A673 (cell line): ENCODE data around the gene NXPH3. TPM values are rescaled to one million over a fixed set of nuclear protein-coding genes. Genes with fewer than 3 reads are reported as not detected.

Experiments used
- BruUV-seq: library from RNA; stranded (reverse); fragments of 400-500 nt; replicated peaks from 2 replicates; lab custom pipeline; 2021; lab: Mats Ljungman, UMichigan
- CTCF ChIA-PET: fragments of 300-600 bp; sonication (Branson Sonifier 250); formaldehyde crosslinking; loops from one replicate; lab custom pipeline; 2022; ENCODE audit warnings: antibody characterized with exemption; lab: Charles Lee
- POLR2A ChIA-PET: fragments of 300-600 bp; sonication (Branson Sonifier 250); formaldehyde crosslinking; loops from one replicate; lab custom pipeline; 2022; ENCODE audit warnings: antibody characterized with exemption; ENCODE audit not compliant: low non-redundant PET; lab: Charles Lee
- DNase-seq: peaks from one replicate; pipeline ENCODE4 v3.0.0-alpha.2; 2015; ENCODE audit warnings: low spot score
- H3K27ac ChIP-seq: fragments of 200-600 bp; sonication (generic); 2 replicates; pipeline ENCODE4 v1.5.1; 2016; ENCODE audit warnings: mixed run types, low read depth, mild to moderate bottlenecking, mixed read lengths, antibody characterized with exemption, low read length; ENCODE audit not compliant: poor library complexity, severe bottlenecking
- H3K27me3 ChIP-seq: fragments of 200-600 bp; sonication (generic); replicated peaks from 2 replicates; pipeline ENCODE4 v1.6.1; 2017; ENCODE audit warnings: mixed run types, low read depth, mild to moderate bottlenecking, mixed read lengths, antibody characterized with exemption, low read length; ENCODE audit not compliant: insufficient read depth, poor library complexity
- H3K36me3 ChIP-seq: fragments of 200-600 bp; sonication (generic); 2 replicates; pipeline ENCODE4 v1.6.1; 2016; ENCODE audit warnings: mixed run types, mild to moderate bottlenecking, mixed read lengths, antibody characterized with exemption, low read length; ENCODE audit not compliant: insufficient read depth, poor library complexity, severe bottlenecking
- H3K4me1 ChIP-seq: fragments of 200-600 bp; sonication (generic); 2 replicates; pipeline ENCODE4 v1.6.1; 2017; ENCODE audit warnings: mixed run types, mild to moderate bottlenecking, mixed read lengths, antibody characterized with exemption, low read length; ENCODE audit not compliant: insufficient read depth, poor library complexity, severe bottlenecking
- H3K4me3 ChIP-seq: fragments of 200-600 bp; sonication (generic); 2 replicates; pipeline ENCODE4 v1.5.1; 2016; ENCODE audit warnings: low read depth, mixed run types, mild to moderate bottlenecking, mixed read lengths, low read length; ENCODE audit not compliant: poor library complexity, severe bottlenecking
- H3K9me3 ChIP-seq: fragments of 200-600 bp; sonication (generic); 2 replicates; pipeline ENCODE4 v1.6.1; 2016; ENCODE audit warnings: mixed run types, low read depth, mild to moderate bottlenecking, mixed read lengths, antibody characterized with exemption, low read length; ENCODE audit not compliant: poor library complexity, severe bottlenecking
- CTCF ChIP-seq: fragments of 300-800, 200-600 bp; sonication (generic); conservative IDR thresholded peaks from 2 replicates; pipeline ENCODE4 v1.5.1; 2017; ENCODE audit warnings: low read depth, mild to moderate bottlenecking, antibody characterized with exemption, low read length, moderate library complexity, mixed read lengths
- EZH2 ChIP-seq: fragments of 200-600 bp; sonication (generic); IDR thresholded peaks from 2 replicates; pipeline ENCODE4 v1.6.1; 2017; ENCODE audit warnings: borderline replicate concordance, low read depth, mild to moderate bottlenecking, mixed read lengths, antibody characterized with exemption, low read length; ENCODE audit not compliant: poor library complexity, severe bottlenecking
- intact Hi-C: fragments of 100-400 bp; cut with micrococcal nuclease; formaldehyde crosslinking; loops from one replicate; pipeline ENCODE4 v1.10.0; 2022; ENCODE audit not compliant: unreplicated experiment
- total RNA-seq: library from RNA; stranded (reverse); gene quantifications from 2 replicates; pipeline ENCODE4 v1.2.3, GENCODE V29; 2021

The NXPH3 gene
- total RNA-seq, 1 experiment from 2014 or later, result 0.21 TPM

GRCh38 chr17:49583889-49584288 is 8.2 kb downstream of the NXPH3 start:
- no TSS peak for BruUV-seq
- ChIA-PET CTCF (no interaction called here), POLR2A (no interaction called here)
- H3K27me3 ChIP-seq, result no peaks in the 10 kb centered on the region
- H3K9me3 ChIP-seq, result no peaks in the 10 kb centered on the region
- H3K27ac ChIP-seq, result no peak overlapping the region
- TF ChIP-seq CTCF, result no peak
- no peak for TF ChIP-seq EZH2
- no peaks in the 10 kb centered on the region for H3K36me3 ChIP-seq
- no peak for DNase-seq
- no peaks in the 10 kb centered on the region for H3K4me1 ChIP-seq
- intact Hi-C loops, result no loop called here
- no peak overlapping the region for H3K4me3 ChIP-seq

DNA sequence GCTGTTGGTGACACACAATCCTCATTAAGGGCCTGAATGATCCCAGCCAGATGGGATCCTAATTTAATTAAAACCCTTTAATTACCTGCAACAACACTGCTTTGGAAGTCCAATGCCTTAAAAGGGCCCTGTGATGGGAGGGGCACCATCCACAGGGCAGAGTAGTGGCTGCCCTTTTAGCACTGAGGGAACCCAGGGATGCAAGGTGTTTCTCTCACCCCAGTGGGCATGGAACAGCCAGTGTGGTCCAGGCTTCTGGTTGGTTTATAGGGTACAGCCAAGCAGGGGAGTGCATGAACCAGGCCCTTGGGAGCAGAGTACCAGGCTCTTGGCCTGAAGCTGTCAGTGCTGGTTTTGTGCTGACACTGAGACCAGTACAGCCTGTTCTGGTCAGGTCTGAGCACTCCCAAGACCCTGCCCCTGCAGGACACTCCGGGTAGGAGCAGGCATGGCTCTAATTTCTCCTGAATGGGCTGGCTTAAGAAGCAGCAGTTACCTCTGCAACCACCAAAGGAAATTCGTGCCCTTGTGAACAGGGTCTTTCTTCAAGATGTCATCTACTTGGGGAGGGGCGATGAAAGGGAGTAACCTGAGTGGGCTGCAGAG is 9.9 kb downstream of the NXPH3 start:
- ChIA-PET CTCF (no interaction called here), POLR2A (no interaction called here)
- Histone ChIP-seq H3K4me3 (no peak overlapping the region), H3K27me3 (no peaks in the 10 kb centered on the region), H3K36me3 (no peaks in the 10 kb centered on the region), H3K4me1 (no peaks in the 10 kb centered on the region), H3K27ac (no peak overlapping the region), H3K9me3 (no peaks in the 10 kb centered on the region)
- intact Hi-C loops, result no loop called here
- no TSS peak for BruUV-seq
- no peak for DNase-seq
- TF ChIP-seq CTCF (no peak), EZH2 (no peak)

- intact Hi-C loops, result no loop called here
- Histone ChIP-seq H3K27me3 (no peaks in the 10 kb centered on the region), H3K4me1 (no peaks in the 10 kb centered on the region), H3K4me3 (no peak overlapping the region), H3K27ac (no peak overlapping the region), H3K36me3 (no peaks in the 10 kb centered on the region), H3K9me3 (no peaks in the 10 kb centered on the region)
- TF ChIP-seq EZH2, result no peak
- no peak for TF ChIP-seq CTCF
- POLR2A ChIA-PET, result no interaction called here
- CTCF ChIA-PET, result interaction anchor here (0.5 kb wide), 1 partner anchor 90 kb away, joined by 3 read pairs; no protein-coding TSS in a partner anchor
- no TSS peak for BruUV-seq
- DNase-seq, result no peak
These were observed 11.8 kb downstream of the NXPH3 start for GRCh38 chr17:49587366-49588073.
